MM.1S (cell line): ENCODE data around the gene INTS11.

ENCODE experiments used
- DNase-seq: peaks from one replicate; pipeline ENCODE4 v3.0.0-alpha.2; 2015
- H2AFZ ChIP-seq: fragments of 300-600 bp; sonication (generic); 2 replicates; pipeline ENCODE4 v1.6.0; 2016; ENCODE audit warnings: antibody characterized with exemption, low read length
- H3F3A ChIP-seq: fragments of 300-600 bp; sonication (generic); 2 replicates; pipeline ENCODE4 v1.6.1; 2016; ENCODE audit warnings: mild to moderate bottlenecking, antibody characterized with exemption, low read length, moderate library complexity, mixed read lengths; ENCODE audit not compliant: insufficient read depth
- H3K27ac ChIP-seq: fragments of 300-600 bp; sonication (generic); 2 replicates; pipeline ENCODE4 v1.5.1; 2016; ENCODE audit warnings: mild to moderate bottlenecking, low read length
- H3K27me3 ChIP-seq: fragments of 300-600 bp; sonication (generic); replicated peaks from 2 replicates; pipeline ENCODE4 v1.6.0; 2016; ENCODE audit warnings: low read length; ENCODE audit not compliant: insufficient read depth
- H3K36me3 ChIP-seq: fragments of 300-600 bp; sonication (generic); replicated peaks from 2 replicates; pipeline ENCODE4 v1.6.1; 2016; ENCODE audit warnings: mild to moderate bottlenecking, low read length, mixed read lengths; ENCODE audit not compliant: insufficient read depth
- H3K4me1 ChIP-seq: fragments of 300-600 bp; sonication (generic); 2 replicates; pipeline ENCODE4 v1.6.1; 2016; ENCODE audit warnings: low read length, mixed read lengths
- H3K4me2 ChIP-seq: fragments of 300-600 bp; sonication (generic); 2 replicates; pipeline ENCODE4 v1.6.0; 2016; ENCODE audit warnings: low read depth, low read length
- H3K4me3 ChIP-seq: fragments of 300-600 bp; sonication (generic); 2 replicates; pipeline ENCODE4 v1.5.1; 2016; ENCODE audit warnings: low read length, mixed read lengths
- H3K79me2 ChIP-seq: fragments of 300-600 bp; sonication (generic); 2 replicates; pipeline ENCODE4 v1.6.1; 2016; ENCODE audit warnings: mixed run types, low read length, mixed read lengths
- H3K9ac ChIP-seq: fragments of 300-600 bp; sonication (generic); 2 replicates; pipeline ENCODE4 v1.6.1; 2016; ENCODE audit warnings: low read length, mixed read lengths
- H3K9me2 ChIP-seq: fragments of 300-600 bp; sonication (generic); replicated peaks from 2 replicates; pipeline ENCODE4 v1.6.1; 2016; ENCODE audit warnings: mild to moderate bottlenecking, low read length, mixed read lengths; ENCODE audit not compliant: insufficient read depth
- H3K9me3 ChIP-seq: fragments of 300-600 bp; sonication (generic); replicated peaks from 2 replicates; pipeline ENCODE4 v1.6.1; 2016; ENCODE audit warnings: mild to moderate bottlenecking, low read length, mixed read lengths; ENCODE audit not compliant: insufficient read depth
- H4K20me1 ChIP-seq: fragments of 300-600 bp; sonication (generic); 2 replicates; pipeline ENCODE4 v1.6.1; 2016; ENCODE audit warnings: mild to moderate bottlenecking, low read length, moderate library complexity, mixed read lengths; ENCODE audit not compliant: insufficient read depth
- EZH2 ChIP-seq: fragments of 300-600 bp; sonication (generic); optimal IDR thresholded peaks from 2 replicates; pipeline ENCODE3; 2017; ENCODE audit warnings: low read depth, mild to moderate bottlenecking, antibody characterized with exemption, low read length, mixed read lengths
- EZH2phosphoT487 ChIP-seq: fragments of 300-600 bp; sonication (generic); IDR thresholded peaks from 2 replicates; pipeline ENCODE4 v1.6.1; 2018; ENCODE audit warnings: antibody characterized with exemption, low read length
- TF ChIP-seq, protein P1 (sequence below): fragments of 300-600 bp; sonication (generic); IDR thresholded peaks from 2 replicates; pipeline ENCODE4 v1.5.1; 2016; ENCODE audit warnings: antibody characterized with exemption, low read length, mixed read lengths

The INTS11 gene

GRCh38 chr1:1291548-1292441 is 32.7 kb downstream of the INTS11 start:
- H3K9me3 ChIP-seq: no peaks in the 10 kb centered on the region
- H3K4me1 ChIP-seq: no peaks in the 10 kb centered on the region
- DNase-seq: peak; percentile 73
- no peaks in the 10 kb centered on the region for H3F3A ChIP-seq
- no peaks in the 10 kb centered on the region for H3K79me2 ChIP-seq
- H2AFZ ChIP-seq: no peak overlapping the region
- H3K36me3 ChIP-seq: no peaks in the 10 kb centered on the region
- H3K4me2 ChIP-seq: no peak overlapping the region
- no peak overlapping the region for H3K9ac ChIP-seq
- H3K27ac ChIP-seq: no peak overlapping the region
- no peak overlapping the region for H3K4me3 ChIP-seq
- H4K20me1 ChIP-seq: no peaks in the 10 kb centered on the region
- H3K27me3 ChIP-seq: peaks cover 5% of the 10 kb centered on the region
- TF ChIP-seq, protein P1, sequence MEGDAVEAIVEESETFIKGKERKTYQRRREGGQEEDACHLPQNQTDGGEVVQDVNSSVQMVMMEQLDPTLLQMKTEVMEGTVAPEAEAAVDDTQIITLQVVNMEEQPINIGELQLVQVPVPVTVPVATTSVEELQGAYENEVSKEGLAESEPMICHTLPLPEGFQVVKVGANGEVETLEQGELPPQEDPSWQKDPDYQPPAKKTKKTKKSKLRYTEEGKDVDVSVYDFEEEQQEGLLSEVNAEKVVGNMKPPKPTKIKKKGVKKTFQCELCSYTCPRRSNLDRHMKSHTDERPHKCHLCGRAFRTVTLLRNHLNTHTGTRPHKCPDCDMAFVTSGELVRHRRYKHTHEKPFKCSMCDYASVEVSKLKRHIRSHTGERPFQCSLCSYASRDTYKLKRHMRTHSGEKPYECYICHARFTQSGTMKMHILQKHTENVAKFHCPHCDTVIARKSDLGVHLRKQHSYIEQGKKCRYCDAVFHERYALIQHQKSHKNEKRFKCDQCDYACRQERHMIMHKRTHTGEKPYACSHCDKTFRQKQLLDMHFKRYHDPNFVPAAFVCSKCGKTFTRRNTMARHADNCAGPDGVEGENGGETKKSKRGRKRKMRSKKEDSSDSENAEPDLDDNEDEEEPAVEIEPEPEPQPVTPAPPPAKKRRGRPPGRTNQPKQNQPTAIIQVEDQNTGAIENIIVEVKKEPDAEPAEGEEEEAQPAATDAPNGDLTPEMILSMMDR: peak; percentile 74
- TF ChIP-seq EZH2 (no peak), EZH2phosphoT487 (no peak)
- H3K9me2 ChIP-seq: no peaks in the 10 kb centered on the region

DNA sequence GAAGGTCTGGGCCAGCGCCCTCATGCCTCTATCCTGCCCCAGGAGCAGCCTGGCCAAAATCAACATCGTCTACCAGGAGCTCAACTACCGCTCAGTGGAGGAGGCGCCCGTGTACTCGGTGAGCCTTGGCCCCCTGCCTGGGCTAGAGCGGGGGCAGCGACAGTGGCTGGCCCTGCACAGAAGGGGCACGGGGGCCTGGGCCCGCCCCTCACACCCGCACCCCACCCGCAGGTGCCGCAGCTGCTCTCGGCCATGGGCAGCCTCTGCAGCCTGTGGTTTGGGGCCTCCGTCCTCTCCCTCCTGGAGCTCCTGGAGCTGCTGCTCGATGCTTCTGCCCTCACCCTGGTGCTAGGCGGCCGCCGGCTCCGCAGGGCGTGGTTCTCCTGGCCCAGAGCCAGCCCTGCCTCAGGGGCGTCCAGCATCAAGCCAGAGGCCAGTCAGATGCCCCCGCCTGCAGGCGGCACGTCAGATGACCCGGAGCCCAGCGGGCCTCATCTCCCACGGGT is 33.4 kb downstream of the INTS11 start:
- no peak overlapping the region for H3K4me2 ChIP-seq
- no peak for TF ChIP-seq EZH2
- TF ChIP-seq, protein P1: no peak
- TF ChIP-seq EZH2phosphoT487: no peak
- H3K79me2 ChIP-seq: no peaks in the 10 kb centered on the region
- H3K9me2 ChIP-seq: no peaks in the 10 kb centered on the region
- no peak for DNase-seq
- no peaks in the 10 kb centered on the region for H3F3A ChIP-seq
- no peak overlapping the region for H2AFZ ChIP-seq
- H3K36me3 ChIP-seq: no peaks in the 10 kb centered on the region
- H4K20me1 ChIP-seq: no peaks in the 10 kb centered on the region
- H3K27me3 ChIP-seq: peaks cover 12% of the 10 kb centered on the region
- no peaks in the 10 kb centered on the region for H3K9me3 ChIP-seq
- H3K27ac ChIP-seq: no peak overlapping the region
- no peak overlapping the region for H3K9ac ChIP-seq
- H3K4me1 ChIP-seq: no peaks in the 10 kb centered on the region
- H3K4me3 ChIP-seq: no peak overlapping the region

GRCh38 chr1:1290238-1290731 is 34.2 kb downstream of the INTS11 start:
- H3K9me3 ChIP-seq: no peaks in the 10 kb centered on the region
- no peak overlapping the region for H2AFZ ChIP-seq
- no peak overlapping the region for H3K4me3 ChIP-seq
- no peak overlapping the region for H3K4me2 ChIP-seq
- no peaks in the 10 kb centered on the region for H3K36me3 ChIP-seq
- H3K27ac ChIP-seq: no peak overlapping the region
- H3F3A ChIP-seq: no peaks in the 10 kb centered on the region
- H4K20me1 ChIP-seq: no peaks in the 10 kb centered on the region
- H3K79me2 ChIP-seq: no peaks in the 10 kb centered on the region
- H3K27me3 ChIP-seq: peaks cover 20% of the 10 kb centered on the region
- peak; percentile 66 for DNase-seq
- TF ChIP-seq, protein P1: peak; percentile 64
- TF ChIP-seq EZH2phosphoT487: no peak
- no peak overlapping the region for H3K9ac ChIP-seq
- H3K4me1 ChIP-seq: no peaks in the 10 kb centered on the region
- H3K9me2 ChIP-seq: no peaks in the 10 kb centered on the region
